ENCODE results near the gene LRSAM1. TPM values are rescaled to one million over a fixed set of nuclear protein-coding genes. Genes with fewer than 3 reads are reported as not detected.
A peak's percentile ranks its signal among the peaks of the same experiment; 100 is the strongest.

The LRSAM1 gene
- total and polyA plus RNA-seq, 3 donors from 2014 or later, result 9.9 to 22.0 (median 20.5) TPM

- Histone ChIP-seq H3K27ac (peak overlapping the region; percentile 48 to 77), H3K4me1 (peaks cover 55% of the 10 kb centered on the region), H3K27me3 (no peaks in the 10 kb centered on the region), H3K9me3 (no peaks in the 10 kb centered on the region), H3K36me3 (ENCODE audit: low read depth, missing control alignments) (no peaks in the 10 kb centered on the region), H3K4me3 (no peak overlapping the region)
- no peak for DNase-seq
- intact Hi-C loops (cut with DNase I; ENCODE audit: low total_unique reads), result no loop called here
- no peak for TF ChIP-seq POLR2A (IDR thresholded peaks at IDR 0.05)
- TF ChIP-seq, protein P1, sequence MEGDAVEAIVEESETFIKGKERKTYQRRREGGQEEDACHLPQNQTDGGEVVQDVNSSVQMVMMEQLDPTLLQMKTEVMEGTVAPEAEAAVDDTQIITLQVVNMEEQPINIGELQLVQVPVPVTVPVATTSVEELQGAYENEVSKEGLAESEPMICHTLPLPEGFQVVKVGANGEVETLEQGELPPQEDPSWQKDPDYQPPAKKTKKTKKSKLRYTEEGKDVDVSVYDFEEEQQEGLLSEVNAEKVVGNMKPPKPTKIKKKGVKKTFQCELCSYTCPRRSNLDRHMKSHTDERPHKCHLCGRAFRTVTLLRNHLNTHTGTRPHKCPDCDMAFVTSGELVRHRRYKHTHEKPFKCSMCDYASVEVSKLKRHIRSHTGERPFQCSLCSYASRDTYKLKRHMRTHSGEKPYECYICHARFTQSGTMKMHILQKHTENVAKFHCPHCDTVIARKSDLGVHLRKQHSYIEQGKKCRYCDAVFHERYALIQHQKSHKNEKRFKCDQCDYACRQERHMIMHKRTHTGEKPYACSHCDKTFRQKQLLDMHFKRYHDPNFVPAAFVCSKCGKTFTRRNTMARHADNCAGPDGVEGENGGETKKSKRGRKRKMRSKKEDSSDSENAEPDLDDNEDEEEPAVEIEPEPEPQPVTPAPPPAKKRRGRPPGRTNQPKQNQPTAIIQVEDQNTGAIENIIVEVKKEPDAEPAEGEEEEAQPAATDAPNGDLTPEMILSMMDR (IDR thresholded peaks at IDR 0.05), result no peak
- WGBS, 2 donors, result 35 to 59% methylated on average over 21 to 25 of the region's 25 CpGs
Measured at GRCh38 chr9:127545196-127546124, 94.2 kb downstream of the LRSAM1 start.

- Histone ChIP-seq H3K27me3 (no peaks in the 10 kb centered on the region), H3K4me3 (no peak overlapping the region), H3K9me3 (no peaks in the 10 kb centered on the region), H3K4me1 (peaks cover 47% of the 10 kb centered on the region), H3K27ac (peak overlapping the region; percentile 48 to 77), H3K36me3 (ENCODE audit: low read depth, missing control alignments) (no peaks in the 10 kb centered on the region)
- TF ChIP-seq, protein P1 (IDR thresholded peaks at IDR 0.05), result no peak
- no peak for TF ChIP-seq POLR2A (IDR thresholded peaks at IDR 0.05)
- intact Hi-C loops (cut with DNase I; ENCODE audit: low total_unique reads), result no loop called here
- DNase-seq, result no peak
- WGBS, 2 donors, result 63 to 67% methylated on average over 5 to 13 of the region's 14 CpGs
Measured at GRCh38 chr9:127546125-127546832, 95.0 kb downstream of the LRSAM1 start.

- H3K4me3 ChIP-seq, result no peak overlapping the region
- H3K27me3 ChIP-seq, result no peaks in the 10 kb centered on the region
- peaks cover 26% of the 10 kb centered on the region for H3K4me1 ChIP-seq
- H3K27ac ChIP-seq, result no peak overlapping the region
- H3K9me3 ChIP-seq, result no peaks in the 10 kb centered on the region
- no peaks in the 10 kb centered on the region for H3K36me3 ChIP-seq (ENCODE audit: low read depth, missing control alignments)
- no peak for DNase-seq
- 81 to 95% methylated on average over 6 to 10 of the region's 10 CpGs for WGBS, 2 donors
- intact Hi-C loops (cut with DNase I; ENCODE audit: low total_unique reads), result no loop called here
- TF ChIP-seq, protein P1 (IDR thresholded peaks at IDR 0.05), result no peak
- TF ChIP-seq POLR2A (IDR thresholded peaks at IDR 0.05), result no peak
Measured at GRCh38 chr9:127548352-127548881, 97.1 kb downstream of the LRSAM1 start.

- H3K27me3 ChIP-seq, result no peaks in the 10 kb centered on the region
Measured at GRCh38 chr9:127549218-127549617, 97.9 kb downstream of the LRSAM1 start.

More at GRCh38 chr9:127549218-127549617, 97.9 kb downstream of the LRSAM1 start:
- Histone ChIP-seq H3K36me3 (ENCODE audit: low read depth, missing control alignments) (no peaks in the 10 kb centered on the region), H3K9me3 (no peaks in the 10 kb centered on the region), H3K27ac (no peak overlapping the region), H3K4me1 (peaks cover 27% of the 10 kb centered on the region), H3K4me3 (no peak overlapping the region)
- TF ChIP-seq POLR2A (IDR thresholded peaks at IDR 0.05), result no peak
- TF ChIP-seq, protein P1 (IDR thresholded peaks at IDR 0.05), result no peak
- 90% methylated on average over 10 of the region's 10 CpGs for WGBS, 2 donors
- DNase-seq, result no peak
- intact Hi-C loops (cut with DNase I; ENCODE audit: low total_unique reads), result no loop called here

Measured in testis (tissue), 3 donors.